C4-2B (cell line): ENCODE measurements around the gene NEK11.

Experiments used
- H3K27ac ChIP-seq: fragments of 450-650 bp; 2 replicates; pipeline ENCODE4 v1.5.1; 2017
- CTCF ChIP-seq: fragments of 450-650 bp; conservative IDR thresholded peaks from 2 replicates; pipeline ENCODE4 v1.5.1; 2017; ENCODE audit warnings: mild to moderate bottlenecking
- ZFX ChIP-seq: fragments of 450-650 bp; IDR thresholded peaks from 2 replicates; pipeline ENCODE4 v1.6.1; 2017

Gene NEK11

GRCh38 chr3:131047582-131047981 lies 20.9 kb downstream of the NEK11 start:
- TF ChIP-seq ZFX (no peak), CTCF (peak; percentile 35)
- H3K27ac ChIP-seq = no peak overlapping the region

DNA sequence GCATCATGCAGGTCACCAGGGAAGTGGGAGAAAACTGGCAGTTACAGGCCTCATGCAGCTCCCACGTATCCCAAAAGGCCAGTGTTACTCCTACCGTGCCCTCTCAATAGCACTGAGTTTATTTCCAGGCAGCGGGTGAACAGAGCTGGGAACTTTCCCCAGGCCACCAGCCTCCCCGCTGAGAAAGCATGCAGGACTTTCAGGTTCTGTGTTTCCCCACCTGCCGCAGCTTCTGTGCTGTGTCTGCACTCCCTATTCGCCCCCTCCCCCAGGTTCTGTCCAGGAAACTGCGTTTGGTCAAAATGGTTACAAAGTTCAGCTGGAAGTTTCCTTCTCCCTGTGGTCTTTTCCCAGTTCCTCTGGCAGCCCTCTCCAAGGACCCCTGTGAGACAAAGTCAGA lies 21.4 kb downstream of the NEK11 start:
- no peak overlapping the region for H3K27ac ChIP-seq
- TF ChIP-seq ZFX (no peak), CTCF (no peak)

GRCh38 chr3:131050001-131050400 lies 23.3 kb downstream of the NEK11 start:
- TF ChIP-seq CTCF (no peak), ZFX (no peak)
- H3K27ac ChIP-seq = no peak overlapping the region

DNA sequence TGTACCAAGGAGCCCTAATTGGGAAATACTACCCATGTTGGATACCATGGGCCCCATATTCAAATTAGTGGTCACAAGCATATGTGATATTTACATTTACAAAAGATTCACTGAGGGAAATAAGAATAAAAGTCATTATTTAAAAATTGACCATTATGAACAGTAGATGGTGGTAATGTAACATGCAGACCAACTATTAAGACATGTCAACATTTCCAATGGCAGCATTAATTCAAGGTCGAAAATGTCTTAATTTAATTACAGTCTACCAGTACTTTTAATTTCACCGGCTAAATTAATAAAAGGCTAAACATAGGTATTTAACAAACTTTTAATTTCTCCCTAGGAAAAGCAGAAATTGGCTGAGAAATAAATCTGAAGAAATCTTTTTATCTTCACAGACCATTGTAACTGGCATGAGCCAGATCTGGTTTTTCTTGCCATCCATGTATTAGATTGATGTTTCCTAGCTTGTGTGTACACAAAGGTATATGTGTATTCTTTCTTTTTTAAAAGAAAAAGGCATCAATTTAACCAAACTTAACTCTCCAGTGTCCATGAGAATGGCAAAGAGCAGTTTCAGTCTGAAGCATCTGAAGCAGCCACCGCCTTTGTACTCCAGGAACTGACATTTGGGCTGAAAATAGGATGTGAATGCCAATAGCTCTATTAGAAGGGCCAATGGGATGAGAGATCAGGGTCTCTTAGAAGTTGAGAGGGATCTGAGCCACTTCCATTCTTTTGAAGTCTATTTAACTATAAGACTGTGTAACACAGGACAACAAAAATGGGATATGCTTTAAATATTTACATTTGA lies 26.6 kb downstream of the NEK11 start:
- TF ChIP-seq ZFX (no peak), CTCF (peak; percentile 58)
- H3K27ac ChIP-seq = no peak overlapping the region

DNA sequence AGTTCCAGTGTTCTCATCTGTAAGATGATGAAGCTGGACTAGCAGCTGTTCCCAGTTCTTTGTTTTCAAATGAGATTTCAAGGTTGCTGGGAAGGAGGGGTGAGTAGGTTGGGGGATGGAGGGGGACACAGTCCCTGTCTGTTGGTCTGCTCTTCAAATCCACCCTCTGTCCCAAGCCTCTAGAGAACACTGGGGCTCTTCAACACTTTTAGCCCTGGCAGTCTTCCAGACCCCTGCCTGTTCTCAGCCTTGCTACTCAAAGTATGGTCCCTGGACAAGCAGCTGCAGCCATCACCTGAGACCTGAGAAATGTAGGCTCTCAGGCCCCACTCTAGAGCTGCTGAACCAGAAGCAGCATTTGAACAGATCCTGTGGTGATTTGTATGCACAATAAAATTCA lies 41.3 kb downstream of the NEK11 start:
- H3K27ac ChIP-seq = no peak overlapping the region
- no peak for TF ChIP-seq ZFX
- TF ChIP-seq CTCF = no peak

- H3K27ac ChIP-seq = no peak overlapping the region
- TF ChIP-seq CTCF (no peak), ZFX (no peak)
These were observed 45.5 kb downstream of the NEK11 start for GRCh38 chr3:131072099-131072559.

- TF ChIP-seq ZFX (no peak), CTCF (no peak)
- no peak overlapping the region for H3K27ac ChIP-seq
These were observed 46.2 kb downstream of the NEK11 start for GRCh38 chr3:131072845-131073244.
